ENCODE results near the gene EPS8L2.

DNA sequence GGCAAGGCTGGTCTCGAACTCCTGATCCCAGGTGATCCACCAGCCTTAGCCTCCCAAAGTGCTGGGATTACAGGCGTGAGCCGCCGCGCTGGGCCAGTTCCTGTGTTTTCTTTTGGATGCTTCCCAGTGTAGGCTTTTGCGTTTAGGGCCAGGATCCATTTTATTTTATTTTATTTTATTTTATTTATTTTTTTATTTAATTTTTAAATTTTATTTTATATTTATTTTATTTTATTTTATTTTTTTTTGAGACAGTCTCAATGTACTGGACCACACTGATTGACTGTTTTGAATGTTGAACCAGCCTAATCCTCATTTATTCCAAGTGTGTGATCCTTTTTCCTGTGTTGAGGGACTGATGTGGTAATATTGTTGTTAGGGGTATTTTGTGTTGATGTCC lies 8.4 kb downstream of the EPS8L2 start:
- TF ChIP-seq EP300 (IDR thresholded peaks at IDR 0.05; ENCODE audit: borderline replicate concordance in 1 of 2, control insufficient read depth in 1 of 2, low read depth in 2 of 2, low read length in 2 of 2): no peak
- no peak for TF ChIP-seq RAD21 (IDR thresholded peaks at IDR 0.05; ENCODE audit: insufficient read depth, low read depth, low read length)
- no peak for TF ChIP-seq SP1 (IDR thresholded peaks at IDR 0.05; ENCODE audit: low read depth, low read length)
- no peak for TF ChIP-seq CTCF (IDR thresholded peaks at IDR 0.05 in 2 of 3, conservative IDR thresholded peaks at IDR 0.05 in 1 of 3; ENCODE audit: control insufficient read depth in 2 of 3, extremely low read depth in 1 of 3, insufficient read depth in 1 of 3, low read depth in 3 of 3, low read length in 3 of 3)

All from GM12878 (cell line).